ENCODE measurements around the gene IL10RA. TPM values are rescaled to one million over a fixed set of nuclear protein-coding genes. Genes with fewer than 3 reads are reported as not detected.

IL10RA gene
- total RNA-seq, 1 experiment from 2014 or later: 0.41 TPM

DNA sequence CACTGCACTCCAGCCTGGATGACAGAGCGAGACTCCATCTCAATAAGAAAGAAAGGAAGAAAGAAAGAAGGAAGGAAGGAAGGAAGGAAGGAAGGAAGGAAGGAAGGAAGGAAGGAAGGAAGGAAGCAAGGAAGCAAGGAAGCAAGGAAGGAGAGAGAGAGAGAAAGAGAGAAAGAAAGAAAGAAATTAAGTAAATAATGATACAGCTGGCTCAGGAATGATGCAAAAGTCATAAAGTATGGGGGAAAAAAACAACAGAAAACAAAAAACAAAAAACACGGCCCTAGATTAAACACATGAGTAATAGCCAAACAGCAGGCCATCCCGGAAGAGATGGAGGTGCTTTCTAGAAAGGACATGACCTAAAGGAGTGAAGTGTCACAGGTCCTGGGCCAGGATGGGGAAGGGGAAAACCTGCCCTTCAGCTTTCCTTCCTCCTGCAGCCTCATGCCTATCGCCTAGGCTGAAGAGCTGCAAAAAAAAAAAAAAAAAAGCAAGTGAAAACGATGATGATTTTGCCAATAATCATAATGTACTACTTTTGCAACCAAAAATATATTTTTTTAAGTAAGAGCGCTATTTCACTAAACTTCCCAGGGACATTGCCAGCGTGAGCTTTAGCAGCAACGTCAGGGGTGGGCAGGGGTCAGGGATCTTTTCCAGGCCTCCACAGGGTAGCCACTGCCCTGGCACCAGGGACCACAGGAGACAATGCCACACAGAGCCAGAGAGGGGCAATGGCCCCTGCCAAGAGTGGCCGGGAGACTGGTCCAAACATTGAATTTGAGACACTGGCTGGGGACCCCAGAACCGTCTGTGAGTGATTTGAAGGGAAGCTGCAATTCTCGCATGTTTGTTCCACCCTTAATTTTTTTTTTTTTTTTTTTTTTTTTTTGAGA lies 62.5 kb downstream of the IL10RA start:
- intact Hi-C loops (cut with micrococcal nuclease; ENCODE audit: unreplicated experiment): no loop called here
- ChIA-PET CTCF (interaction anchor here (0.7 to 1.0 kb wide), 3 partner anchors 18 to 102 kb away, joined by 3 to 5 read pairs (median 4); no protein-coding TSS in a partner anchor), POLR2A (interaction anchor here (0.6 kb wide), 1 partner anchor 96 kb away, joined by 3 read pairs; no protein-coding TSS in a partner anchor)
- peaks cover 30% of the 10 kb centered on the region for H3K27me3 ChIP-seq (ENCODE audit: control insufficient read depth, insufficient read depth, low read length)
- H3K36me3 ChIP-seq (ENCODE audit: control insufficient read depth, insufficient read depth, low read length): no peaks in the 10 kb centered on the region
- in situ Hi-C loops (cut with HindIII; ENCODE audit: low pct_unique_long_range_greater_than_20kb, low sequenced_read_pairs): no loop called here
- DNase-seq (ENCODE audit: low read depth, low spot score) (no peak), ATAC-seq (no peak)
- H3K4me3 ChIP-seq (ENCODE audit: low read depth in 2 of 2, low read length in 2 of 2): no peak overlapping the region
- H3K9me3 ChIP-seq (ENCODE audit: control insufficient read depth, insufficient read depth, low read depth, low read length): no peaks in the 10 kb centered on the region
- H3K27ac ChIP-seq (ENCODE audit: low read length): no peak overlapping the region
- TF ChIP-seq POLR2AphosphoS5 (IDR thresholded peaks at IDR 0.05; ENCODE audit: low read depth, low read length) (no peak), SIN3A (IDR thresholded peaks at IDR 0.05; ENCODE audit: borderline replicate concordance, insufficient read depth, low read depth, low read length) (no peak), TCF7L2 (IDR thresholded peaks at IDR 0.05; ENCODE audit: low read depth, low read length) (no peak)
- TF ChIP-seq, protein P1, sequence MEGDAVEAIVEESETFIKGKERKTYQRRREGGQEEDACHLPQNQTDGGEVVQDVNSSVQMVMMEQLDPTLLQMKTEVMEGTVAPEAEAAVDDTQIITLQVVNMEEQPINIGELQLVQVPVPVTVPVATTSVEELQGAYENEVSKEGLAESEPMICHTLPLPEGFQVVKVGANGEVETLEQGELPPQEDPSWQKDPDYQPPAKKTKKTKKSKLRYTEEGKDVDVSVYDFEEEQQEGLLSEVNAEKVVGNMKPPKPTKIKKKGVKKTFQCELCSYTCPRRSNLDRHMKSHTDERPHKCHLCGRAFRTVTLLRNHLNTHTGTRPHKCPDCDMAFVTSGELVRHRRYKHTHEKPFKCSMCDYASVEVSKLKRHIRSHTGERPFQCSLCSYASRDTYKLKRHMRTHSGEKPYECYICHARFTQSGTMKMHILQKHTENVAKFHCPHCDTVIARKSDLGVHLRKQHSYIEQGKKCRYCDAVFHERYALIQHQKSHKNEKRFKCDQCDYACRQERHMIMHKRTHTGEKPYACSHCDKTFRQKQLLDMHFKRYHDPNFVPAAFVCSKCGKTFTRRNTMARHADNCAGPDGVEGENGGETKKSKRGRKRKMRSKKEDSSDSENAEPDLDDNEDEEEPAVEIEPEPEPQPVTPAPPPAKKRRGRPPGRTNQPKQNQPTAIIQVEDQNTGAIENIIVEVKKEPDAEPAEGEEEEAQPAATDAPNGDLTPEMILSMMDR (IDR thresholded peaks at IDR 0.05): no peak
- TF ChIP-seq, protein P2, sequence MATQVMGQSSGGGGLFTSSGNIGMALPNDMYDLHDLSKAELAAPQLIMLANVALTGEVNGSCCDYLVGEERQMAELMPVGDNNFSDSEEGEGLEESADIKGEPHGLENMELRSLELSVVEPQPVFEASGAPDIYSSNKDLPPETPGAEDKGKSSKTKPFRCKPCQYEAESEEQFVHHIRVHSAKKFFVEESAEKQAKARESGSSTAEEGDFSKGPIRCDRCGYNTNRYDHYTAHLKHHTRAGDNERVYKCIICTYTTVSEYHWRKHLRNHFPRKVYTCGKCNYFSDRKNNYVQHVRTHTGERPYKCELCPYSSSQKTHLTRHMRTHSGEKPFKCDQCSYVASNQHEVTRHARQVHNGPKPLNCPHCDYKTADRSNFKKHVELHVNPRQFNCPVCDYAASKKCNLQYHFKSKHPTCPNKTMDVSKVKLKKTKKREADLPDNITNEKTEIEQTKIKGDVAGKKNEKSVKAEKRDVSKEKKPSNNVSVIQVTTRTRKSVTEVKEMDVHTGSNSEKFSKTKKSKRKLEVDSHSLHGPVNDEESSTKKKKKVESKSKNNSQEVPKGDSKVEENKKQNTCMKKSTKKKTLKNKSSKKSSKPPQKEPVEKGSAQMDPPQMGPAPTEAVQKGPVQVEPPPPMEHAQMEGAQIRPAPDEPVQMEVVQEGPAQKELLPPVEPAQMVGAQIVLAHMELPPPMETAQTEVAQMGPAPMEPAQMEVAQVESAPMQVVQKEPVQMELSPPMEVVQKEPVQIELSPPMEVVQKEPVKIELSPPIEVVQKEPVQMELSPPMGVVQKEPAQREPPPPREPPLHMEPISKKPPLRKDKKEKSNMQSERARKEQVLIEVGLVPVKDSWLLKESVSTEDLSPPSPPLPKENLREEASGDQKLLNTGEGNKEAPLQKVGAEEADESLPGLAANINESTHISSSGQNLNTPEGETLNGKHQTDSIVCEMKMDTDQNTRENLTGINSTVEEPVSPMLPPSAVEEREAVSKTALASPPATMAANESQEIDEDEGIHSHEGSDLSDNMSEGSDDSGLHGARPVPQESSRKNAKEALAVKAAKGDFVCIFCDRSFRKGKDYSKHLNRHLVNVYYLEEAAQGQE (IDR thresholded peaks at IDR 0.05; ENCODE audit: insufficient read depth in 1 of 2, low read depth in 2 of 2, low read length in 1 of 2): no peak
- BruUV-seq (replicated peaks): no TSS peak
- H3K4me1 ChIP-seq (ENCODE audit: control insufficient read depth, insufficient read depth, low read length): no peaks in the 10 kb centered on the region

DNA sequence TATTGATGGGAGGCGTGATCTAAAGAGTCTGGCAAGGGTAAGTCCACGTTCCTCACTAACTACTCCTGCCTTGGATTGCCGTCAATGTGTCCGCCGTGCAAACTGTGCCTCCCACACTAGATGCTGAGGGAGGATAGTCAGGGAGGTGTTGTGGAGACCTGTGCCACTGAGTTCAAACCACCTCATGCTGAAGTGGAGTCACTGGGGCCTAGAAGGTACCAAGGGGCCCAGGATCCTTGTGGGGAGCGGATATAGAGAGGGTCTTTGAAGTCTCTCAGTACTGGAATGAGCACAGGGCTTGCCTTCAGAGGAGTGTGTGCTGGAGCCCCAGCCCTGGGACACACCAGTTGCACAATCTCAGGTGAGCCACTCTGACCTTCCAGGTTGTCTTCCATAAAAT lies 63.6 kb downstream of the IL10RA start:
- H3K9me3 ChIP-seq (ENCODE audit: control insufficient read depth, insufficient read depth, low read depth, low read length): no peaks in the 10 kb centered on the region
- no peaks in the 10 kb centered on the region for H3K36me3 ChIP-seq (ENCODE audit: control insufficient read depth, insufficient read depth, low read length)
- CTCF ChIA-PET: interaction anchor here (0.9 kb wide), 1 partner anchor 103 kb away, joined by 3 read pairs; no protein-coding TSS in a partner anchor
- H3K27ac ChIP-seq (ENCODE audit: low read length): no peak overlapping the region
- ATAC-seq: no peak
- TF ChIP-seq POLR2AphosphoS5 (IDR thresholded peaks at IDR 0.05; ENCODE audit: low read depth, low read length) (no peak), SIN3A (IDR thresholded peaks at IDR 0.05; ENCODE audit: borderline replicate concordance, insufficient read depth, low read depth, low read length) (no peak), TCF7L2 (IDR thresholded peaks at IDR 0.05; ENCODE audit: low read depth, low read length) (no peak)
- TF ChIP-seq, protein P1 (IDR thresholded peaks at IDR 0.05): no peak
- TF ChIP-seq, protein P2 (IDR thresholded peaks at IDR 0.05; ENCODE audit: insufficient read depth in 1 of 2, low read depth in 2 of 2, low read length in 1 of 2): no peak
- BruUV-seq (replicated peaks): no TSS peak
- no peak for DNase-seq (ENCODE audit: low read depth, low spot score)
- H3K4me3 ChIP-seq (ENCODE audit: low read depth in 2 of 2, low read length in 2 of 2): no peak overlapping the region
- POLR2A ChIA-PET: no interaction called here
- intact Hi-C loops (cut with micrococcal nuclease; ENCODE audit: unreplicated experiment) (loop anchor here (5.0 kb wide), 1 partner anchor 227 kb away; the partner anchor contains the start of gene FXYD2), in situ Hi-C loops (cut with HindIII; ENCODE audit: low pct_unique_long_range_greater_than_20kb, low sequenced_read_pairs) (no loop called here)
- no peaks in the 10 kb centered on the region for H3K4me1 ChIP-seq (ENCODE audit: control insufficient read depth, insufficient read depth, low read length)
- H3K27me3 ChIP-seq (ENCODE audit: control insufficient read depth, insufficient read depth, low read length): peaks cover 27% of the 10 kb centered on the region

All from Panc1 (cell line).